AG04450 (cell line): ENCODE measurements around the gene FNDC3B. TPM values are rescaled to one million over a fixed set of nuclear protein-coding genes. Genes with fewer than 3 reads are reported as not detected.

Source experiments
- CTCF ChIA-PET: fragments of 300-600, 350-600 bp; formaldehyde crosslinking; extraction: SDS; loops from one replicate; lab custom pipeline; 2022; ENCODE audit warnings: antibody characterized with exemption, inconsistent platforms; lab: Charles Lee
- POLR2A ChIA-PET: fragments of 350-600 bp; formaldehyde crosslinking; extraction: SDS; loops from one replicate; lab custom pipeline; 2021; ENCODE audit warnings: antibody characterized with exemption, inconsistent platforms; lab: Yijun Ruan, JAX
- DNase-seq: peaks from one replicate; pipeline ENCODE4 v3.0.0-alpha.2; 2011; ENCODE audit warnings: low read depth, low spot score
- H3K27ac ChIP-seq: one replicate; pipeline ENCODE4 v1.5.1; 2012; ENCODE audit warnings: low read depth, low read length, control low read depth
- H3K27me3 ChIP-seq: one replicate; pipeline ENCODE4 v1.6.0; 2012; ENCODE audit warnings: low read length; ENCODE audit not compliant: control insufficient read depth, insufficient read depth
- H3K4me3 ChIP-seq: 2 replicates; pipeline ENCODE4 v1.5.1; 2011; ENCODE audit warnings: mild to moderate bottlenecking, low read depth, low read length, control low read depth
- H3K9me3 ChIP-seq: 2 replicates; pipeline ENCODE4 v1.5.1; 2012; ENCODE audit warnings: low read length; ENCODE audit not compliant: control insufficient read depth, insufficient read depth
- CTCF ChIP-seq: IDR thresholded peaks from 2 replicates; pipeline ENCODE4 v1.5.1; 2011; ENCODE audit warnings: low read depth, low read length, control low read depth, inconsistent platforms
- polyA plus RNA-seq: library from polyadenylated mRNA; depleted of rRNA; stranded (reverse); fragments of >200 nt; gene quantifications from 2 replicates; pipeline ENCODE4 v1.2.3, GENCODE V29; 2011

FNDC3B gene
- polyA plus RNA-seq, 1 experiment = 39.5 TPM

- no peak overlapping the region for H3K27ac ChIP-seq
- no peak overlapping the region for H3K4me3 ChIP-seq
- CTCF ChIA-PET = interaction anchor here (0.7 to 0.8 kb wide), 3 partner anchors 9 to 1008 kb away, joined by 3 read pairs; no protein-coding TSS in a partner anchor
- no peaks in the 10 kb centered on the region for H3K27me3 ChIP-seq
- TF ChIP-seq CTCF = no peak
- no peaks in the 10 kb centered on the region for H3K9me3 ChIP-seq
- POLR2A ChIA-PET = interaction anchor here (1.2 kb wide), 1 partner anchor 12 kb away, joined by 6 read pairs; no protein-coding TSS in a partner anchor
- DNase-seq = no peak
Measured at GRCh38 chr3:172057059-172057458, 17.7 kb downstream of the FNDC3B start.

GRCh38 chr3:172057624-172058327 is 18.4 kb downstream of the FNDC3B start:
- H3K27me3 ChIP-seq = no peaks in the 10 kb centered on the region
- ChIA-PET POLR2A (interaction anchor here (1.2 kb wide), 1 partner anchor 13 kb away, joined by 6 read pairs; no protein-coding TSS in a partner anchor), CTCF (interaction anchor here (0.7 to 0.8 kb wide), 3 partner anchors 10 to 1008 kb away, joined by 3 read pairs; no protein-coding TSS in a partner anchor)
- DNase-seq = no peak
- no peak overlapping the region for H3K4me3 ChIP-seq
- no peak overlapping the region for H3K27ac ChIP-seq
- TF ChIP-seq CTCF = no peak
- no peaks in the 10 kb centered on the region for H3K9me3 ChIP-seq

- H3K27me3 ChIP-seq = no peaks in the 10 kb centered on the region
- H3K27ac ChIP-seq = no peak overlapping the region
- no peaks in the 10 kb centered on the region for H3K9me3 ChIP-seq
- CTCF ChIA-PET = no interaction called here
- H3K4me3 ChIP-seq = no peak overlapping the region
- no peak for TF ChIP-seq CTCF
- POLR2A ChIA-PET = no interaction called here
- no peak for DNase-seq
Measured at GRCh38 chr3:172059532-172059931, 20.2 kb downstream of the FNDC3B start.

GRCh38 chr3:172060234-172060633 is 20.9 kb downstream of the FNDC3B start:
- H3K4me3 ChIP-seq = no peak overlapping the region
- no peak for DNase-seq
- ChIA-PET POLR2A (no interaction called here), CTCF (no interaction called here)
- H3K27ac ChIP-seq = no peak overlapping the region
- no peaks in the 10 kb centered on the region for H3K9me3 ChIP-seq
- H3K27me3 ChIP-seq = no peaks in the 10 kb centered on the region
- no peak for TF ChIP-seq CTCF

GRCh38 chr3:172061724-172062184 is 22.4 kb downstream of the FNDC3B start:
- CTCF ChIA-PET = no interaction called here
- Histone ChIP-seq H3K4me3 (no peak overlapping the region), H3K27me3 (no peaks in the 10 kb centered on the region), H3K9me3 (no peaks in the 10 kb centered on the region), H3K27ac (no peak overlapping the region)
- DNase-seq = no peak
- no peak for TF ChIP-seq CTCF
- POLR2A ChIA-PET = no interaction called here
